GM12878 (cell line): ENCODE results near the gene TNRC18.

Experiments
- BHLHE40 ChIP-seq, 2 experiments: fragments of 450-650 bp in 1 of 2; IDR thresholded peaks; 2 replicates each; pipeline ENCODE4 v1.6.1; 2011 to 2017; ENCODE audit warnings: low read depth in 2 of 2, borderline replicate concordance in 1 of 2, improper control_type of control experiment in 1 of 2, low read length in 1 of 2, mild to moderate bottlenecking in 1 of 2
- E2F4 ChIP-seq: IDR thresholded peaks from 2 replicates; pipeline ENCODE4 v1.6.1; 2012; ENCODE audit warnings: low read depth, low read length, improper control_type of control experiment
- EP300 ChIP-seq, 2 experiments: fragments of 150-350 bp in 1 of 2; IDR thresholded peaks; 2 replicates each; pipeline ENCODE4 v1.6.1; 2011 to 2012; ENCODE audit warnings: low read depth in 2 of 2, low read length in 2 of 2, borderline replicate concordance in 1 of 2, improper control_type of control experiment in 1 of 2, inconsistent platforms in 1 of 2; ENCODE audit not compliant: control insufficient read depth in 1 of 2
- ESRRA ChIP-seq: IDR thresholded peaks from 2 replicates; pipeline ENCODE4 v1.6.1; 2012; ENCODE audit warnings: mild to moderate bottlenecking, low read length, improper control_type of control experiment
- EZH2 ChIP-seq: IDR thresholded peaks from 2 replicates; pipeline ENCODE4 v1.6.1; 2012; ENCODE audit warnings: low read depth, mild to moderate bottlenecking, control low read depth, inconsistent platforms, low read length, borderline replicate concordance; ENCODE audit not compliant: control insufficient read depth
- NFYA ChIP-seq: IDR thresholded peaks from 2 replicates; pipeline ENCODE4 v1.6.1; 2011; ENCODE audit warnings: low read depth, mild to moderate bottlenecking, low read length, improper control_type of control experiment, borderline replicate concordance
- NFYB ChIP-seq: IDR thresholded peaks from 2 replicates; pipeline ENCODE4 v1.6.1; 2011; ENCODE audit warnings: low read depth, mild to moderate bottlenecking, low read length, improper control_type of control experiment, moderate library complexity; ENCODE audit not compliant: insufficient read depth
- RAD21 ChIP-seq: IDR thresholded peaks from 2 replicates; pipeline ENCODE4 v1.6.1; 2011; ENCODE audit warnings: mild to moderate bottlenecking, low read depth, low read length, moderate library complexity; ENCODE audit not compliant: insufficient read depth
- RCOR1 ChIP-seq: conservative IDR thresholded peaks from 2 replicates; pipeline ENCODE4 v1.6.1; 2012; ENCODE audit warnings: low read depth, low read length, improper control_type of control experiment
- SMAD1 ChIP-seq: fragments of 450-650 bp; IDR thresholded peaks from 2 replicates; pipeline ENCODE4 v1.6.1; 2018; ENCODE audit warnings: mild to moderate bottlenecking, low read depth; ENCODE audit not compliant: partially characterized antibody
- TF ChIP-seq, protein P1 (sequence below), 3 experiments: IDR thresholded peaks in 2 of 3; conservative IDR thresholded peaks in 1 of 3; 2 replicates each; pipeline ENCODE4 v1.5.1; 2011; ENCODE audit warnings: low read depth in 3 of 3, low read length in 3 of 3, mild to moderate bottlenecking in 3 of 3, control low read depth in 2 of 3, moderate library complexity in 2 of 3, inconsistent platforms in 1 of 3, mixed read lengths in 1 of 3; ENCODE audit not compliant: control insufficient read depth in 2 of 3, insufficient read depth in 1 of 3; ENCODE audit errors: extremely low read depth in 1 of 3
- TF ChIP-seq, protein P2 (sequence below): IDR thresholded peaks from 2 replicates; pipeline ENCODE4 v1.6.1; 2012; ENCODE audit warnings: mild to moderate bottlenecking, low read depth, low read length

DNA sequence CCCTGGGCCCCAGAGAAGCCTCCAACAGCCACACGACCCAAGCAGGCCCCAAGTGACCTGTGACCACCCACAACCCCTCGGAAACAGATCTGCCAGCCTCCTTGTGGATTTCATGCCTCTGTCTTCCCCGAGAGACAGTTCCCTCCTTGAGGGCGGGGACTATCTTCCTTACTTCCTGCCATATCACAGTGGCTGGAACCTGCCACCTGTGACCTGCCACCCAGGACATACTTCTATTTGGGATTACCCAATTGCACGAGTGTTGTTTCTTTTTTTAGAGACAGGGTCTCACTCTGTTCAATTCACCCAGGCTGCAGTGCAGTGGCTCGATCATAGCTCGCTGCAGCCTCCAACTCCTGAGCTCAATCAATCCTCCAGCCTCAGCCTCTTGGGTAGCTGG lies 25.9 kb downstream of the TNRC18 start:
- TF ChIP-seq, protein P1, sequence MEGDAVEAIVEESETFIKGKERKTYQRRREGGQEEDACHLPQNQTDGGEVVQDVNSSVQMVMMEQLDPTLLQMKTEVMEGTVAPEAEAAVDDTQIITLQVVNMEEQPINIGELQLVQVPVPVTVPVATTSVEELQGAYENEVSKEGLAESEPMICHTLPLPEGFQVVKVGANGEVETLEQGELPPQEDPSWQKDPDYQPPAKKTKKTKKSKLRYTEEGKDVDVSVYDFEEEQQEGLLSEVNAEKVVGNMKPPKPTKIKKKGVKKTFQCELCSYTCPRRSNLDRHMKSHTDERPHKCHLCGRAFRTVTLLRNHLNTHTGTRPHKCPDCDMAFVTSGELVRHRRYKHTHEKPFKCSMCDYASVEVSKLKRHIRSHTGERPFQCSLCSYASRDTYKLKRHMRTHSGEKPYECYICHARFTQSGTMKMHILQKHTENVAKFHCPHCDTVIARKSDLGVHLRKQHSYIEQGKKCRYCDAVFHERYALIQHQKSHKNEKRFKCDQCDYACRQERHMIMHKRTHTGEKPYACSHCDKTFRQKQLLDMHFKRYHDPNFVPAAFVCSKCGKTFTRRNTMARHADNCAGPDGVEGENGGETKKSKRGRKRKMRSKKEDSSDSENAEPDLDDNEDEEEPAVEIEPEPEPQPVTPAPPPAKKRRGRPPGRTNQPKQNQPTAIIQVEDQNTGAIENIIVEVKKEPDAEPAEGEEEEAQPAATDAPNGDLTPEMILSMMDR (IDR thresholded peaks at IDR 0.05 in 2 of 3, conservative IDR thresholded peaks at IDR 0.05 in 1 of 3; ENCODE audit: control insufficient read depth in 2 of 3, extremely low read depth in 1 of 3, insufficient read depth in 1 of 3, low read depth in 3 of 3, low read length in 3 of 3): no peak
- TF ChIP-seq NFYA (no peak), BHLHE40 (IDR thresholded peaks at IDR 0.05; ENCODE audit: borderline replicate concordance in 1 of 2, low read depth in 2 of 2, low read length in 1 of 2) (no peak), RCOR1 (no peak), SMAD1 (no peak), NFYB (no peak), ESRRA (no peak), RAD21 (no peak), E2F4 (no peak), EP300 (IDR thresholded peaks at IDR 0.05; ENCODE audit: borderline replicate concordance in 1 of 2, control insufficient read depth in 1 of 2, low read depth in 2 of 2, low read length in 2 of 2) (no peak), EZH2 (no peak)
- TF ChIP-seq, protein P2, sequence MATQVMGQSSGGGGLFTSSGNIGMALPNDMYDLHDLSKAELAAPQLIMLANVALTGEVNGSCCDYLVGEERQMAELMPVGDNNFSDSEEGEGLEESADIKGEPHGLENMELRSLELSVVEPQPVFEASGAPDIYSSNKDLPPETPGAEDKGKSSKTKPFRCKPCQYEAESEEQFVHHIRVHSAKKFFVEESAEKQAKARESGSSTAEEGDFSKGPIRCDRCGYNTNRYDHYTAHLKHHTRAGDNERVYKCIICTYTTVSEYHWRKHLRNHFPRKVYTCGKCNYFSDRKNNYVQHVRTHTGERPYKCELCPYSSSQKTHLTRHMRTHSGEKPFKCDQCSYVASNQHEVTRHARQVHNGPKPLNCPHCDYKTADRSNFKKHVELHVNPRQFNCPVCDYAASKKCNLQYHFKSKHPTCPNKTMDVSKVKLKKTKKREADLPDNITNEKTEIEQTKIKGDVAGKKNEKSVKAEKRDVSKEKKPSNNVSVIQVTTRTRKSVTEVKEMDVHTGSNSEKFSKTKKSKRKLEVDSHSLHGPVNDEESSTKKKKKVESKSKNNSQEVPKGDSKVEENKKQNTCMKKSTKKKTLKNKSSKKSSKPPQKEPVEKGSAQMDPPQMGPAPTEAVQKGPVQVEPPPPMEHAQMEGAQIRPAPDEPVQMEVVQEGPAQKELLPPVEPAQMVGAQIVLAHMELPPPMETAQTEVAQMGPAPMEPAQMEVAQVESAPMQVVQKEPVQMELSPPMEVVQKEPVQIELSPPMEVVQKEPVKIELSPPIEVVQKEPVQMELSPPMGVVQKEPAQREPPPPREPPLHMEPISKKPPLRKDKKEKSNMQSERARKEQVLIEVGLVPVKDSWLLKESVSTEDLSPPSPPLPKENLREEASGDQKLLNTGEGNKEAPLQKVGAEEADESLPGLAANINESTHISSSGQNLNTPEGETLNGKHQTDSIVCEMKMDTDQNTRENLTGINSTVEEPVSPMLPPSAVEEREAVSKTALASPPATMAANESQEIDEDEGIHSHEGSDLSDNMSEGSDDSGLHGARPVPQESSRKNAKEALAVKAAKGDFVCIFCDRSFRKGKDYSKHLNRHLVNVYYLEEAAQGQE: no peak
